Stimulated activated CD4-positive, alpha-beta T cell treated with anti-CD3 and anti-CD28 coated beads, Interleukin-15, amount 100 ng/mL, for 24 hours (primary cell): ENCODE results near the gene KCP.

ENCODE experiments used
- DNase-seq: peaks from one replicate; pipeline ENCODE4 v3.0.0-alpha.2; 2020

KCP gene

GRCh38 chr7:128938544-128939074, 28.1 kb upstream of the KCP start:
- DNase-seq, result peak; percentile 45

GRCh38 chr7:128937647-128938543, 27.4 kb upstream of the KCP start, which contains the start of gene IRF5:
Gene IRF5 (plus strand): TSS chr7:128937927. CDS start chr7:128942082, 4,155 bp downstream.
- DNase-seq, result peak; percentile 54

GRCh38 chr7:128937271-128937646, 26.8 kb upstream of the KCP start:
- no peak for DNase-seq

GRCh38 chr7:128936798-128937197, 26.3 kb upstream of the KCP start:
- DNase-seq, result no peak

- no peak for DNase-seq
Observed at GRCh38 chr7:128935342-128935730, 24.8 kb upstream of the KCP start.

GRCh38 chr7:128934361-128935341, 24.1 kb upstream of the KCP start:
- DNase-seq, result no peak

GRCh38 chr7:128933180-128933891, 22.8 kb upstream of the KCP start:
- peak; percentile 62 for DNase-seq

- no peak for DNase-seq
Observed at GRCh38 chr7:128932862-128933179, 22.3 kb upstream of the KCP start.

GRCh38 chr7:128931965-128932861, 21.7 kb upstream of the KCP start:
- DNase-seq, result no peak

- DNase-seq, result no peak
Observed at GRCh38 chr7:128931190-128931798, 20.8 kb upstream of the KCP start.

GRCh38 chr7:128928882-128929788, 18.6 kb upstream of the KCP start:
- no peak for DNase-seq

GRCh38 chr7:128928159-128928813, 17.8 kb upstream of the KCP start:
- DNase-seq, result no peak

- DNase-seq, result no peak
Observed at GRCh38 chr7:128924707-128925588, 14.4 kb upstream of the KCP start.

GRCh38 chr7:128923411-128923800, 12.9 kb upstream of the KCP start:
- no peak for DNase-seq

GRCh38 chr7:128922496-128923410, 12.2 kb upstream of the KCP start:
- DNase-seq, result no peak

GRCh38 chr7:128921866-128922440, 11.4 kb upstream of the KCP start:
- no peak for DNase-seq
